Sciatic nerve (tissue), 2 donors: ENCODE results near the gene SNAI1. TPM values are rescaled to one million over a fixed set of nuclear protein-coding genes. Genes with fewer than 3 reads are reported as not detected.
"Not testable (repeated sequence)": the region's sequence is repeated elsewhere in the genome, so short reads cannot be mapped to it uniquely, and the experiment has no call there.

ENCODE experiments used
- ATAC-seq: fragments of 200-7000 bp; cut with Tn5 transposase; one replicate; pipeline ENCODE4 v1.9.1; 2020; ENCODE audit warnings: mild to moderate bottlenecking, moderate library complexity
- DNase-seq: peaks from one replicate; pipeline ENCODE4 v3.0.0-alpha.2; 2020; ENCODE audit warnings: low spot score
- intact Hi-C: fragments of 100-400 bp; cut with DNase I; formaldehyde crosslinking; loops from one replicate; pipeline ENCODE4 v1.14.2; 2022
- total RNA-seq: library from RNA; stranded (reverse); fragmentation: NEBNext Ultra II Directional; extraction: Animal tissue kit (Norgen Biotek cat#: 25700); gene quantifications from one replicate; pipeline ENCODE4 v1.2.1, GENCODE V29; 2021
- donor health status: DM: no; HTN: no; CAD: no.
- donor health status: DM: no; HTN: no; CAD: no.

SNAI1 gene
- 32.6 TPM for total RNA-seq

- DNase-seq (peak; percentile 88), ATAC-seq (peak; percentile 79)
- intact Hi-C loops = loop anchor here (5.0 kb wide), 1 partner anchor 190 kb away; no protein-coding TSS in a partner anchor
Measured at GRCh38 chr20:49982346-49983122, at the start of gene SNAI1. TSS of gene SNAI1 (plus strand) at chr20:49982980. CDS start at chr20:49983060, 80 bp downstream.

GRCh38 chr20:49935746-49936152 lies 47.0 kb upstream of the SNAI1 start:
- intact Hi-C loops = no loop called here
- DNase-seq = no peak
- peak; percentile 13 for ATAC-seq

GRCh38 chr20:49936153-49937026 lies 46.4 kb upstream of the SNAI1 start, which contains the start of gene RNF114:
TSS of gene RNF114 (plus strand) at chr20:49936397. CDS start at chr20:49936413, 16 bp downstream.
- ATAC-seq = peak; percentile 94
- DNase-seq = peak; percentile 95
- intact Hi-C loops = no loop called here

GRCh38 chr20:49937027-49937929 lies 45.5 kb upstream of the SNAI1 start:
- no peak for ATAC-seq
- intact Hi-C loops = no loop called here
- no peak for DNase-seq

GRCh38 chr20:49938173-49939163 lies 44.3 kb upstream of the SNAI1 start:
- intact Hi-C loops = no loop called here
- DNase-seq (peak; percentile 86), ATAC-seq (peak; percentile 58)

GRCh38 chr20:49941456-49941855 lies 41.3 kb upstream of the SNAI1 start:
- ATAC-seq (no peak), DNase-seq (no peak)
- intact Hi-C loops = no loop called here

GRCh38 chr20:49942303-49942702 lies 40.5 kb upstream of the SNAI1 start:
- intact Hi-C loops = no loop called here
- ATAC-seq (no peak), DNase-seq (no peak)

- ATAC-seq (no peak), DNase-seq (no peak)
- intact Hi-C loops = no loop called here
Measured at GRCh38 chr20:49942942-49943341, 39.8 kb upstream of the SNAI1 start.

- intact Hi-C loops = no loop called here
- ATAC-seq (no peak), DNase-seq (no peak)
Measured at GRCh38 chr20:49945306-49945700, 37.5 kb upstream of the SNAI1 start.

GRCh38 chr20:49945701-49946477 lies 36.9 kb upstream of the SNAI1 start:
- intact Hi-C loops = no loop called here
- DNase-seq (no peak), ATAC-seq (no peak)

- DNase-seq = no peak
- no peak for ATAC-seq
- intact Hi-C loops = no loop called here
Measured at GRCh38 chr20:49948178-49948577, 34.6 kb upstream of the SNAI1 start.

GRCh38 chr20:49948809-49949507 lies 33.8 kb upstream of the SNAI1 start:
- ATAC-seq = no peak
- DNase-seq = no peak
- intact Hi-C loops = no loop called here

GRCh38 chr20:49951151-49951550 lies 31.6 kb upstream of the SNAI1 start:
- no peak for DNase-seq
- no peak for ATAC-seq
- intact Hi-C loops = no loop called here

GRCh38 chr20:49955167-49955566 lies 27.6 kb upstream of the SNAI1 start:
- ATAC-seq (no peak), DNase-seq (no peak)
- intact Hi-C loops = no loop called here

GRCh38 chr20:49955830-49956396 lies 26.9 kb upstream of the SNAI1 start:
- ATAC-seq, intact Hi-C loops, DNase-seq: not testable (repeated sequence)

- intact Hi-C loops = no loop called here
- no peak for DNase-seq
- no peak for ATAC-seq
Measured at GRCh38 chr20:49956689-49957088, 26.1 kb upstream of the SNAI1 start.
